ENCODE data around the gene CLIC3.

CLIC3 gene

GRCh38 chr9:136997830-136998234 is 1.5 kb upstream of the CLIC3 start:
- DNase-seq, result no peak

DNA sequence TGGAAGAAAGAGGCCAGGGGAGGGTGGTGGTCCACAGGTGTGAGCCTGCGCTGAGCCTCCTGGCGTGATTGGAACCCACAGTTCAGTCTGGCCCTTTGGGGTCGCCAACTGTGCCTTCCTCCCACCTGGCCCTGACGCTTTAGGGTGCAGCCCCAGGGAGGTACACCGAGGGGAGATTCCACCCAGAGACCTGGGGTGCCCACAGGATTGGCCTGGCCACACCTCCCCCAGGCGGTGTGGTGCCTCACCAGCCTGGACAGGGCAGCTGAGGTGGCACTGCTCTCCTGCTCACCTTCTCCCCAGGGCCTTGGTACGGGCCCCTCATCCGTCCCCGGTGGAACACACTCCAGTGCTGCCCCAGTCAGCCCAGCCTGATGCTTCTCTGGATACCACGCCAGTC is 1.0 kb upstream of the CLIC3 start:
- no peak for DNase-seq

DNA sequence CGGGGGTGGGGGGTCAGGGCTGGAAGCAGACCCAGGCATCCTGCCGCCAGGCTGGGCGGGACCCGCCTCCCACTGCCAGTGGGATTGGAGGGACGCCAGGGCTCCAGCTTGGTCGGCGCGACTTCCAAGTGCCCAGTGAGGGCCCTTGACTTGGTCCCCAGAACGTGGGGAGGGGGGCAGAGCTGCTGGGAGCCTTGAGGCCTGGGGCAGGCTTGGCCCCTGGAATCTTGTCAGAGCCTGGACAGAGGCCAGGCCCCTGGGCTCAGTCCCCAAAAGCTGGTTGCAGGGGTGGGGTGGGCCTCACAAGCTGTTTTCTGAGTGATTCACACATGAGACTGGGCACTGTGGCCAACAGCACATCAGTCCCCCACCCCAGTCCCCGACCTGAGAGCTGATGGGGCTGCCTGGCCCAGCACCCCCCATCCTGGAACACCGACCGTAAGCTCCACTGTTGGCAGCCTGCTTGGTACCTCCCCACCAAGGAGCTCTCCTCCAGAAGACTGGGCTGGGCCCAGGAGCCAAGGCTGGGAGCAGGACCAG is 526 bp downstream of the CLIC3 start:
- DNase-seq, result no peak

- no peak for DNase-seq
These were observed 1.0 kb downstream of the CLIC3 start for GRCh38 chr9:136995362-136995761.

DNA sequence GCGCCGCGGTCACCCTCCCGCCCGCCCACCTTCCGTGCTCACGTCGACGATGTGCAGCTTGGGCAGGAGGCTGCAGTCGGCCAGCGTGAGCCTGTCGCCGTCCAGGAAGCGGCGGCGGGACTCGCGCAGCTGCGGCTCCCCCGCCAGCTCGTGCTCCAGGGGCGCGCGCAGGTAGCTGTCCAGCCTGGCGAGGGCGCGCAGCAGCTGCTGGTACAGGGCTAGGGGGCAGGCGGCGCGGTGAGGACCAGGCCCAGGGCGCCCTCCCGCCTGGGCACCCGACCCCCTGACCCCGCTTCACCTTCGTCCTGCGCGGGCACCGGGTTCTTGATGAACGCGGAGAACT is 1.5 kb downstream of the CLIC3 start:
- no peak for DNase-seq

- DNase-seq, result no peak
These were observed 2.0 kb downstream of the CLIC3 start for GRCh38 chr9:136994180-136994887.

- no peak for DNase-seq
These were observed 3.5 kb downstream of the CLIC3 start for GRCh38 chr9:136992819-136993369.

DNA sequence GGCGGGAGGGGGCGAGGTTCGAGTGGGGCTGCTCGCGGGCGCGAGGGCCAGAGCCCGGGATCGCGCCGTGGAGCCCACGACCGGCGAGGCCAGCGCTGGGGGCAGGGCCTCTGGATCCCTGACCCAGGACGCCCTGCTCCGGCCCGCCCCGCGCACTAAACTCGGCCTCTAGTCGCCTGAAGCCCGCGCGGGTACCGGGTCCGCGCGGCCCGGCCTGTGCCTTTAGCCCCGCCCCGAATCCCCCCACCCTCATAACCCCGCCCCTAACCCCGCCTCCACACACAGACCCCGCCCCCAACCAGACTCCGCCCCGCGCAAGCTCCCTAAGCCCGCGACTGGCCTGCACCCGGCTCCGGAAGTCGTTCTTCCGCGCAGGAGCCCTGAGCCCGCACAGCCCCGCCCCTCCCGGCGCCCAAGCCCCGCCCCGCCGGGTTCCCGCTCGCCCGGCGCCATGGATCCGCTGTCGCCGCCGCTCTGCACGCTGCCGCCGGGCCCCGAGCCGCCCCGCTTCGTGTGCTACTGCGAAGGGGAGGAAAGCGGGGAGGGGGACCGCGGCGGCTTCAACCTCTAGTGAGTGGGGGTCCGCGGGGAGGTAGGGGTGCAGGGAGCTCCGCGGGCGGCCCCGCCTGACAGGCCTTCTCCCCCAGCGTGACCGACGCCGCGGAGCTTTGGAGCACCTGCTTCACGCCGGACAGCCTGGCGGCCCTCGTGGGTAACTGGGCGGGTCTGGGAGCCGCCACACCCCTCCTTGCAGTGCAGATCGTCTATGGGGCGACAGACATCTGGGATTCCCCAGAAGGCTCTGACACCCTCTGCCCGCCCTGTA is 4.2 kb downstream of the CLIC3 start, which contains the start of gene PAXX:
TSS of gene PAXX (plus strand) at position 430 of the 826 bp plus-strand sequence. CDS start at position 452, 22 bp downstream.
- DNase-seq, result peak; percentile 95

GRCh38 chr9:136990242-136990911 is 6.0 kb downstream of the CLIC3 start:
- DNase-seq, result no peak

GRCh38 chr9:136988872-136989271 is 7.5 kb downstream of the CLIC3 start:
- DNase-seq, result no peak

- no peak for DNase-seq
These were observed 10.5 kb downstream of the CLIC3 start for GRCh38 chr9:136985853-136986252.

DNA sequence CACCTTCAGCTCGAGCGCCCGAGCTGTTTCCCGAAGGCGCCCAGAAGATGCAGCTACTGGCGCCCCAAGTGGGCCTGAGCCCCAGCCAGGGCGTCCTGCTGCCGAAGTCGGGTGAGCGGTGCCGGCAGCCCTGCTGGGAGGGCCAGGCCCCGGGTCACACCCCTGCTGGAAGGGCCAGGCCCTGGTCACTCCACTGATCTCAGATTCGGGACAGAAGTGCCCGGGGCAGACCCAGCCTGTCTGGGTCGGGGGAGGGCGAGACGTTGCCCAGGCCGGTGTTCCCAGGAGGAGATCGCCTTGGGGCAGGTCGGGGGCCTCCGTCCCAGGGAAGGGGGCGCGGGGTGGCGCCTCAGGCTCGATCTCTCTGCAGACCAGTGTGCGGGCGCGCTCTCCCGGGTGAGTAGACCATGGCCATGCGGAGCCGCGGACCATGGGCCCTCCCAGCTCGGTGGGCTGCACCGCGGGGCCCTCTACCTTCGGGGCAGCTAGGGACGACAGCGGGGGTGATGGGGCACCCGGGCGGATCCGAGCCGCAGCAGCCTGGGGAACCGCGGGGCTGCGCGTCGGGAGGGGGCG is 11.3 kb downstream of the CLIC3 start:
- DNase-seq, result no peak

- no peak for DNase-seq
These were observed 11.8 kb downstream of the CLIC3 start for GRCh38 chr9:136984464-136985026.

DNA sequence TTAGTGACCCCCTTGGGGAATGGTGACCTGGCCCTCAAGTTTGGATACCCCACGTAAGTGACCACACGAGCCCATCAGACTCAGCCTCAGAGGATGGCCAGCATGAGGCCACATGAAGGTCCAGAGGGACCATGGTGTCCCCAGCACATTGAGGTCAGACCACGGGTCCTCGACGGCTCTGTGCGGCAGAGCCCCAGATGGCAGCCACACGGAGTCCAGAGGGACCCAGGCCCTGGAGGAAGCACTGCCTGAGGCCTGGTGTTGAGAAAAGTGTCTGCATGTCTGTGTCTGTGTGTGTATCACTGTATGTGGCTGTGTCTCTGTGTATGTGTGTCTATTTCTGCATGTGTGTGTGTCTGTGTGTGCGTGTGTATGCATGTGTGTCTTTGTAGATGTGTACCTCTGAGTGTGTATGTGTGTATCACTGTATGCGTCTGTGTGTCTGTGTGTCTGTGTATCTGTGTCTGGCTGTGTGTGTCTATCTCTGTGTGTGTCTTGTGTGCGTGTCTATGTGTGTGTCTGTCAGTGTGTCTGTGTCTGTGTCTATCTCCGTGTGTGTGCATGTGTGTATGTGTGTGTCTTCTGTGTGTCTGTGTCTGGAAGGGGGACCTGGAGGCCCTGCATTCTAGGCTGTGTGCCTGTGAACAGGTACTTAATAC is 12.6 kb downstream of the CLIC3 start:
- DNase-seq, result no peak

DNA sequence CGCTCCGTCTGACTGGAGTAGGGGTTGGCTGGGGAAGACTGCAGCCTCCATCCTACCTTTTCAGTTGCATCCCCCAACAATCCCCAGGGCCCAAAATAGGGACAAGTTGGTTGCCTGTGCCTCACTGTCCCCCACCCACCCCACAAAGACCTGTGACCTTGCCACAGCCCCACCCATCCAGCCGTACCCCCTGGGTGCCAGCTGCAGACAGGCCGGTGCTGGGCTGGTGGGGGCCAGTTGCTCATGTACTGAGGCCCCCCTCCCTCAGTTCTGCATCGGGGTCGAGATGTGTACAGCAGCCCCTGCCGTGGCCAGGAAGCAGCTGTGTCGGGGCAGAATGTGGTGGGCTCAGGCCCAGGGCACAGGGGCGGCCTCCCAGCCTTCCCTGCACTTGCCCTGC is 13.2 kb downstream of the CLIC3 start:
- DNase-seq, result no peak

GRCh38 chr9:136982232-136983051 is 13.9 kb downstream of the CLIC3 start, which contains the start of gene LCNL1:
Gene LCNL1 (plus strand): TSS chr9:136982993. CDS start chr9:136983587, 594 bp downstream.
- DNase-seq, result no peak

- no peak for DNase-seq
These were observed 14.7 kb downstream of the CLIC3 start for GRCh38 chr9:136981588-136982231.

GRCh38 chr9:136980669-136981478 is 15.5 kb downstream of the CLIC3 start:
- DNase-seq, result no peak

Data from stimulated activated CD4-positive, alpha-beta T cell treated with anti-CD3 and anti-CD28 coated beads, Interleukin-4, amount 100 ng/mL, for 24 hours (primary cell).